Activated CD4-positive, alpha-beta T cell treated with anti-CD3 and anti-CD28 coated beads, Interleukin-2, Interleukin-4, amounts not matched to agents 100 ng/mL and 50 ng/mL, durations not matched to agents 16 hours and 8 hours (primary cell): ENCODE measurements around the gene GDPGP1.
A peak's percentile ranks its signal among the peaks of the same experiment; 100 is the strongest.
"Not testable (repeated sequence)": the region's sequence is repeated elsewhere in the genome, so short reads cannot be mapped to it uniquely, and the experiment has no call there.

Experiments
- DNase-seq: peaks from one replicate; pipeline ENCODE4 v3.0.0-alpha.2; 2020; ENCODE audit warnings: low spot score

GDPGP1 gene, protein sequence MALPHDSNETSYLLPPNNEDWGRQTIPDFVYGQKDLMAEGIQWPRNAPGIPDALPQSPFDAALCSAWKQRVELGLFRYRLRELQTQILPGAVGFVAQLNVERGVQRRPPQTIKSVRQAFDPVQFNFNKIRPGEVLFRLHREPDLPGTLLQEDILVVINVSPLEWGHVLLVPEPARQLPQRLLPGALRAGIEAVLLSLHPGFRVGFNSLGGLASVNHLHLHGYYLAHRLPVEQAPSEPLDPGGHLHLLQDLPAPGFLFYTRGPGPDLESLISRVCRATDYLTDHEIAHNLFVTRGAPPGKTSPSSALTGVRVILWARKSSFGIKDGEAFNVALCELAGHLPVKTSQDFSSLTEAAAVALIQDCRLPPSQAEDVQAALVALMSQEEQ

DNA sequence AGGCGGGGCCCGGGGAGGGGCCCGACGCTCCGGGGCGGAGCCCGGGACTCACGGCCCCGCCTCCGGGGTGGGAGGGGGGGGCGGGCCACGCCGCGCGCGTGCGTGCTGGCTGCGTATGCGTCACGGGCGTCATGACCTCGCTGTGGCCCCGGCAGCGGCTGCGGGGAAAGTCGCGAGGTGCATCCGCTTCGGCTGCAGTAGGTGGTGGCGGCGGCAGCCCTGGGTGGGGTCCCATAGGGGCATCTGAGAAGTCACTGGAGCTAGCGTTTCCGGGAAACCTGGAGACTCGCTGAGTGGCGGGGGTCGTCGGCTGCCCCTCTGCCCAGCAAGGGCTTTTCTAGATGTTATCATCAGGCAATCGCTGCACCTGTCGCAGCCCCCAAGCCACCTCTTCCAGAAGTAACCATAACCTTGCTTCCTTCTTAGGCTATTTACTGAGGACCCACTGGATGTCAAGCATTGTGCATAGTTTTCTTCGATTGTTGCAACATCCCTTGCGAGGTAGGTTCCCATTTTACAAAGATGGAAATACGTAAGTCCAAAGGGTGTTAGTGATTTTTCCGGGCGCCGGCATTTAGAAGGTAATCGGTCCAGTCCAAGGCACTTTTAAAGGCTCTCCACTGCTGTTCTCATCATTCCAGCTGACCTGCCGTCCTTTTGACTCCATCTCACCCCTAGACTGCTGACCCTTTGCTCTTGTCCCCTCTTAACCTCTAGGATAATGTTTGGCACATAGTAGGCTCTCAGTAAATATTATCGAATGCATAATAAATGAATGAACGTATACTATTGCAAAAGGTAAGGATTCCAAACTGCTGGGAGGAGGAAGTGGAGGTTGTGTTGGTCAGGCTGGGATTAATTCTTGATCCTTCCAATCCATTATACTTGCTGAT is at the start of gene GDPGP1:
Gene GDPGP1 (plus strand): TSS at position 114 of the 893 bp plus-strand sequence. CDS start 6,700 bp downstream, outside the sequence.
- DNase-seq, result no peak

DNA sequence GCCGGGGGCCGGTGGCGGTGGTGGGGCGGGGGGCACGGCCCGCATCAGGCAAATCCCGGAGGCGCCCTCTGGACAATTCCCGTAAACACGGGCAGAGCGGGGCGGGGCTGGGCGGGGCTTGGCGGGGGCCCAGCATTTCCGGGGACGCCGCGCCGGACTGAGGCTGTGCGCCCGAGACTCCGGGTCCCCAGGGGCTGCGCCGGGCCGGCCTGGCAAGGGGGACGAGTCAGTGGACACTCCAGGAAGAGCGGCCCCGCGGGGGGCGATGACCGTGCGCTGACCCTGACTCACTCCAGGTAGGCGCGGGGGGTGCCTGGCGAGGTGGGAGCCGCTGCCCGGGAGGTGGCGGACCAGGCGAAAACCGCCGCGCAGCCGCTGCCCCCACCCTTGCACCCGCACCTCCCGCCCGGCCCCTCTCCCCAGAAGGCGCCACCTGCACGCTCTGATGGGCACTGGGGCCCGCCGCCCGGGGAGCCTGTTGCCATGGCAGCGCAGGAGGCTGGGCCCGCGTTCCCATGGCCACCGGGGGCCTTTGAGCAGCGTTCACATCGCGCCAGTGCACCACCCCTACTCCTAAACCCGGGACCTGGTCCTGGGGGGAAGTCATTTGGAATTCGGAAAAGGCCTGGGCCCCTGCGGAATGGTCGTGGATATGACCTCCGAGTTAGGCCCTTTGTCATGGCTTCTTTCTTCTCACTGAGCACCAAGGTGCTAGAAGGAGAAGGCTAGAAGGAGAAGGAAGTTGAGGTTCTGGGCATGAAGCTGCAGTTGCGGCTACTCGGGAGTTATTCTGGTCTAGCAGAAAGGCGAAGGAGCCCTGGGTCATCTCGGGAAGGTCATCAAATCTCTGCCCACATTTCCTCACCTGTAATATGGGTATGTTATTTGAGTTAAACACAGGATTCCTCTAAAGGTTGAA is 49.0 kb upstream of the GDPGP1 start:
- DNase-seq, result peak; percentile 33

DNA sequence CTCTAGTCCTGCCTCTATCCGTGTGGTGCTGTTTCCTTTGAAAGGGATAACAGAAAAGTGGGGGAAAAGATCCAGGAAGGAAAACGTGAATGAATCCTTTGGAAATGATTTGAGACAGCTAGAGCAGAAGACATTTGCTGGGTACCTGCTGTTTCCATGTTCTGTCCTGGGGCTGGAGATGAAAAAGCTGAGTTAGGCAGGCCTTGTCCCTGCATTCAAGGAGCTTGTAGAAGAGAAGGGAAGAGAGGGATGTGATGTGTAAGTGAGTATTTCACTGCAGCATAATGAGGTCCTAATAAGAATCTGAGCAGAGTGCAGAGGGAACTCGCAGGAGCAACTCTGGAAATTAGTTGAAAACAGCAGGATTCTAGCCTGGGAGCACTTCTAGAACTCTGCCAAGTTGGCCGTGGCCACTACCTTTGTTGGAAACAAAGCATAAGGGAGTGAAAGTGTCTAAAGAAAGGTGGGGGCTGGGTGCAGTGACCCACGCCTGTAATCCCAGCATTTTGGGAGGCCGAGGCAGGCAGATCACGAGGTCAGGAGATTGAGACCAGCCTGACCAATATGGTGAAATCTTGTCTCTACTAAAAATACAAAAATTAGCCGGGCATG is 46.6 kb upstream of the GDPGP1 start:
- no peak for DNase-seq

DNA sequence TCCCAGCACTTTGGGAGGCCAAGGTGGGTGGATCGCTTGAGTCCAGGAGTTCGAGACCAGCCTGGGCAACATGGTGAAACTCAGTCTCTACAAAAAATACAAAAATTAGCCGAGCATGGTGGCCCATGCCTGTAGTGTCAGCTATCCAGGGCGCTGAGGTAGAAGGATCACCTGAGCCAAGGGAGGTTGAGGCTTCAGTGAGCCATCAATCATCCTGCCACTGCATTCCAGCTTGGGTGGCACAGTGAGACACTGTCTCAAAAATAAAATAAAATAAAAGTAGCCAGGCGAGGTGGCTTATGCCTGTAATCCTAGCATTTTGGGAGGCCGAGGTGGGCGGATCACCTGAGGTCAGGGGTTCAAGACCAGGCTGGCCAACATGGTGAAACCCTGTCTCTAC is 45.9 kb upstream of the GDPGP1 start:
- not testable (repeated sequence) for DNase-seq

DNA sequence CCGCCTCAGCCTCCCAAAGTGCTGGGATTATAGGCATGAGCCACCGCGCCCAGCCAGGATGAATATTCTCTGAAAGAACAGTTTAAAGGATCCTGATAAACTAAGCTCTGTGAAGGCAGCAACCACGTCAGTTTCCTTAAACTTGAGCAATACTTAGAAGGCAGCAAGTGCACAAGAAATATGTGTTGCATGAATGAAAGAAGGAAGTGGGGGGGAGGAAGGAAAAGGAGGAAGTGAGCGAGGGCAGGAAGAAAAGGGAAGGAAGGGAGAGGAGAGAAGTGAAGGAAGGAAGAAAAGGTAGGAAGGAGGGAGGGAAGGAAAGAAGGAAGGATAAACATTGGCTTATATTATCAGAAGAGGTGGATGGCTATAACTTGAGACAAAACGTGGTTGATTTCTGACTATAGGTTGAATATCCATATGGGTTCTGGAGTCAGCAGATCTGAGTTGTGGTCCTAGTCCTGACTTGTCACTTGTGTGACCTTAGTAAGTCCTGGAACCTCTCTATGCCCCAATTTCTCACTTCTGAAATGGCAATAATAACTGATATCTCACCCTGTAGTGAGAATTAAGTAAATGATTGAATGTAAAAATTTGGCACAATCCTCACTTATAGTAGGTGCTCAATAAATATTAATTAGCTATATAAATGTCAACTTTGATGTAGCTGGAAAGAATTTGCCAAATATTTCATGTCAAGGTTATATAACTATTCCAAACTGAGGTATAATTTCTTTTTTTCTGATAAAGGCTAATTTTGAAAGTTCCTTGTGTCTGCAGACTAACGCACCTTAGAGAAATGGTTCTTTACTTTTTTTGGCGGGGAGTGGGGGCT is 44.9 kb upstream of the GDPGP1 start:
- no peak for DNase-seq

DNA sequence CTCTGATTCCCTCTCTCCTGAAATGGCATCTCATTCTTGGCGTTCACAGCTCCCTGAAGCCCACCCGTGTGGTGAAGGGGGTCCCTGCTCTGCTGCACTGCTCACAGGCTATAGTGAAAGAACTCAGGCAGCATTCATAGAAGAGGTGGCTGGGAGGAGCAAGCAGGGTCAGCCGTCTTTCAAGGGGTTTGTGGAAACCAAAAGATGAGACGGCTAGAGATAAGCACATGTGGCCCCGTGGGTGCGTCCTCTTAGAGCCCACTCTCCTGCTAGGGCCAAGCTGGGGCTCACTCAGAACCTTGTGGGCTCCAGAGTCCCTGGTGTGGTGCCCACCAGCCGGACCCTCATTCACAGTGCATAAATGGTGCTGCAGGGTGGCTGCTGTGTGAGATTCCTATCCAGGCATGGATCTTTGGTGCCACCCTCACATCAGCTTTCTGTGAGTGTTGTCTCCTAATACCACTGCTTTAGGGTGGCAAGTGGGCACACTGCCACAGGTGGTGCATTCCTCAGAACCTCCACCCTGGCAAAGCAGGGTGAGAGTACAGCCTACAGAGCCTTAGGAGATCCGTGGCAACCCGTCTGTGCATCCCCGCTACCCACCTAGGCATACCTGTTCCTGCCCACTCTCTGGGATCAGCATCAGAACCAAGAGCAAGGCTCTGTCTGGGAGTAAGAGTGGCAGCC is 44.1 kb upstream of the GDPGP1 start:
- no peak for DNase-seq

DNA sequence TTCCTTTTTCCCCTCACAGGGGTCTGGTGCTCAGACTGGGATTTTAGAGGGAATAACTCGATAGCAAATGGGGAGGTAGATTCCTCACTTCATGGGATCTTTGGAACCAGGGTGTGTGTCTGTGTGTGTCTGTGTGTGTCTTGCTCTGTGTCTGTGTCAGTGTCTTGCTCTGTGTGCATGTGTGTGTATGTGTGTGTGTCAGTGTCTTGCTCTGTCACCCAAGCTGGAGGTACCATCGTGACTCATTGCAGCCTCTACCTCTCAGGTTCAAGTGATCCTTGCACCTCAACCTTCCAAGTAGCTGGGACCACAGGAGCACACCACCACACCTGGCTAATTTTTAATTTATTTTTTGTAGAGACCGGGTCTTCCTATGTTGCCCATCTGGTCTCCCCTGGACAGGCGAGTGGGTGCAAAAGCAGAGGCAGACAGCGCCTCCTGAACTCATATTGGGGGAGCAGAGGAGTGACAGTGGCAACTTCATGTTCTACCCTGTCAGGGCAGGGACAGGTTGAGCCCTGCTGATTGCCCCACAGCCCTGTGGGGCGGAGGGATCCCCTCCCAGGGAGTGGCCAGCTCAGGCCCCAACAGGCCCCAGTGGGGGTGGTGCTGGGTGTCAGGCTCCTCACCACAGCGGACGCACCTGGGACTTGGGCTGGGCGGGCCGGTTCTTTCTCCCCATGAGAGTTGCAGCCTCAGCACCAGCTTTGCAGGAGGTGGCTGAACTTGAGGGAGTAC is 43.2 kb upstream of the GDPGP1 start:
- DNase-seq, result no peak

DNA sequence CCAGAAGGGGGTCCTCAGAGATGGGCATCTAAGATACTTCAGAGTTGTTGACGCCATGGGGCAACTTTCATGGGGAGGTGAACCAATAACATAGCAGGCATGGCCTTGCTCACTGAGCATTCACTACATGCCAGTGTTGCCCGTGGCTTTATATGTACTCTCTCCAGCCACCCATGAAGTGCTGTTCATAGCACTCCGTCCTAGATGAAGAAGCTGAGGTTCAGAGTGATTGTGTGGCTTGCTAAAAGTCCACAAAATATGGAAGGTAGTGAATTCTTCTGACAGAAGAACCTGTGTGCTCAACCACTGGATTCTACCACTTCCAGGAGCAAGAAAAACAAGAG is 42.7 kb upstream of the GDPGP1 start:
- no peak for DNase-seq

DNA sequence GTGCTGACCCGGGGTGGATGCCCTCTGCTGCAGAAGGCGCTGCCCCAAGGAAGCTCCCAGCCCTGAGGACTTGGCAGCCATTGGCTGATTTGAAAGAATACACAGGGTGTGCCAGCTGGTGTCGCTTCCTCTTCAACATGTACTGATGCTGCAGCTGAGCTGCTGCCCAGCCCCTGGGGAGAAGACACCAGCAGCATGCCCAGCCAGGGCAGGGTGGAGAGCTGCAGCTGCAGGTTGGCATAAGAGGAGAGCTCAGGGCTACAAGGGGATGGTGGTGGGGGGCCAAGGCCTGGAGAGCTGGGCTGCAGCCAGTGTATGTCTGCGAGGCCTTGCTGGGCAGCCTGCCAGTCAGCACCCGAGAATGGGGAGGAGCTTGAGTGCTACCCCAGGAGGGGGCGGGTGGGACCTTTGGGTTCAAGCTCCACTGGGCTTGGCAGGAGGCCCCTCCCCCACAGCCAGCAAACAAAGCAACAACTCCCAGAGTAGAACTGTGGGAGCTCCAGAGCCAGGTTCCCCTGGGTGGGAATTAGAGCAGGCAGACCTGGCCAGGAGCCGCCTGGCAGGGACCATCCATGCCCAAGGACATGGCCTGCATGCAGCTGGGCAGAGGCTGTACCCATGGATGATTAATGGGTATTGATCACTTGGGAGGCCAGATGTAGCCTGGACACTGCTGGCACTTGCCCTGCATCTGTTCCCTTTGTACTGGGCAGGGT is 42.1 kb upstream of the GDPGP1 start:
- DNase-seq, result no peak

DNA sequence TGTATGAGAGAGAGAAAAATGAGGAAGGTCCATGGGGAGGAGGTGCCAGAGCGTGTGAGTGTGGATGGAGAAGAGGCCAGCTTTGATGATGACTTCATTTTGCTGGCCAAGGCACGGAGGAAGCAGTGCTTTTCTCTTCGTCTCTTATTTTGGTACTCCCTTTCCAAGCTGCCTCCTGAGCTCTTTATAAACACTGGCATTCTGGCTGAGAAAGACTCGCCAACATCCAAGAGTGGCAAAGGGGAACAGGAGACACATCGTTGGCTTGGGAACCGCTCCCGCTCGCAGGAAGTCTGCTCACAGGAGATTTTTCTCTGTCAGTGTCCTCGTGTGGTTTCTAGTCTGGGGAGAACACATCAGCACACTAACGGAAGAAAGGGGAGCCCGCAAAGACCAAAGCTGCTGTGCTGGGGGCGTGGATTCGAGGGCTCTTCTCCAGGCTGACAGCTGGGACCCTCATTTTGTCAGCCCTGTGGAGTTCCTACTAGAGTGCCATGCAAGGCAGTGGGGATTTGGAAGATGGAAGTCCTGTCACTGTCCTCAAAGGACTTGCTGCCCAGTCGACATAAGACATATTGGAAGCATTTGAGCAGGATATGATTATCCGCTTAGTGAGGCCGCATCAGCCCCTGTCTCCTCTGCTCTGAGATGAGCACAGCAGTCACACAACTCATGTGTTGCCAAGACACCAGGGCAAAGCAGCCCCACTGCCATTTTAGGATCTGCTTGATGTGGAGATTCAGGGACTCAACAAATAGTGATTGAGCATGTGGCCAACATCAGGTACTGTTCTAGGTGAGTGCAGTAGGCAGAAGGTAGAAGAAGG is 40.8 kb upstream of the GDPGP1 start:
- no peak for DNase-seq

DNA sequence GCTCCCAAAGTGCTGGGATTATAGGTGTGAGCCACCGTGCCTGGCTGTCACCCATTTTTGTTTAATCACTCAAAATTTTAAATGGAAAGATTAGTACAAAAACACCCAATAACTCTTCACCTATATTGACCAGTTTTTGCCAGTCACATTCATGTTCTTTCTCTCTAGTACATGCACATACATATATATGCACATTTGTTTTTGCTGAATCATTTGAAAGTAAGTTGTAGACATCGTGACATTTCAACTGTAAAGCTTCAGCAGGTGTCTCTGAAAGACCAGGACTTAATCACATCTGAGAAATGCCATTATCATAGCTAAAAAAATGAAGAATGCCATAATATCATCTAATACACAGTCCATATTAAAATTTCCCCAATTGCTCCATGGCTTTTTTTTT is 39.4 kb upstream of the GDPGP1 start:
- DNase-seq, result no peak

DNA sequence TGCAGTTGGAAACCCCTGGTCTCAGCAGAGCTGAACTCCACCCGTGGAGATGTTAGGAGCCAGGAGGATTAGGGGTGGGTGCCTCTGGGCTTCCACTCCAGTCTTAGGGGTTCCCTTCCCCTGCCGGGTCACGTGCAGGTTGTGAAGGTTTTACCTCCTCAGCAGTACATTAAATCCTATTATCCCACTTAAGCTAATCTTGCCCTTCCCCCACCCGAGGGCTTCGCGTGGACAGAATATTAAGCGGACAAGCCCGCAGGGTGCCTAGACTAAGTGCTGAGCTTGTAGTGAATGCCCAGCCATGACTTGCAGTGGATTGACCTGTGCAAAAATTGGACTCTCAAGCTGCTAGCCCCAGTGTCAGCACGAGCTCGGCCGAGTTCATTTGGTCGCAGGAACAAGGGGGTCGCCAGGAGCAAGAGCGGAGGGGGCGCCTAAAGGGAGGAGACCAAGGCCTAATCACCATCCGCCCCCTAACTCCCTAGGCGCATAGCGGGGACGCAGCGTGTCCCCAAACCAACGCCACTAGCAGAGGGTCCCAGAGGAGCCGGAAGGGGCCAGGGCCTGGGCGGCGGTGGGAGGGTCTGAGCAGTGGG is 33.4 kb upstream of the GDPGP1 start:
- DNase-seq, result no peak

DNA sequence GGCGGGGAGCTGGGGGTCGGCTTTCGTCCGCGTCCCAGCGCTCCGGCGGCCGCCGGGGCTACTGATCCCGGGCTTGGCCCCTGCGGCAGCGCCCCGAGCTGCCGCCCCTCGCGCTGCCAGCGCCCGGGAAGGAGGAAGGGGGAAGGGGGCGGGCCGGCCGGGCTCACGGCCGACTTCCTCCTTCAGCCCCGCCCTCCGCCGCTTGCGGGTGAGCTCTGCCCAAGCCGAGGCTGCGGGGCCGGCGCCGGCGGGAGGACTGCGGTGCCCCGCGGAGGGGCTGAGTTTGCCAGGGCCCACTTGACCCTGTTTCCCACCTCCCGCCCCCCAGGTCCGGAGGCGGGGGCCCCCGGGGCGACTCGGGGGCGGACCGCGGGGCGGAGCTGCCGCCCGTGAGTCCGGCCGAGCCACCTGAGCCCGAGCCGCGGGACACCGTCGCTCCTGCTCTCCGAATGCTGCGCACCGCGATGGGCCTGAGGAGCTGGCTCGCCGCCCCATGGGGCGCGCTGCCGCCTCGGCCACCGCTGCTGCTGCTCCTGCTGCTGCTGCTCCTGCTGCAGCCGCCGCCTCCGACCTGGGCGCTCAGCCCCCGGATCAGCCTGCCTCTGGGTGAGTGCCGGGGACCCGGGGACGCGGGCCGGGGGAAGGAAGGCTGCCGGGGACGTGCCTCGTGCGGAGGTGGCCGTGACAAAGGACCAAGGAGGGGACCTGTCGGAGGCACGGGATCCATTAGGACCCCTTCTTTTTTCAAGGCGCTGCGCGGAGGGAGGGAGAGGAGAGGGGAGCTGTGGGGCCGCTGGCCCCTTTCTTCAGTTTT is 32.7 kb upstream of the GDPGP1 start, which contains the start of gene SEMA4B:
Gene SEMA4B (plus strand): TSS at position 201 of the 814 bp plus-strand sequence. CDS start 249 bp downstream, at position 450.
- peak; percentile 60 for DNase-seq

DNA sequence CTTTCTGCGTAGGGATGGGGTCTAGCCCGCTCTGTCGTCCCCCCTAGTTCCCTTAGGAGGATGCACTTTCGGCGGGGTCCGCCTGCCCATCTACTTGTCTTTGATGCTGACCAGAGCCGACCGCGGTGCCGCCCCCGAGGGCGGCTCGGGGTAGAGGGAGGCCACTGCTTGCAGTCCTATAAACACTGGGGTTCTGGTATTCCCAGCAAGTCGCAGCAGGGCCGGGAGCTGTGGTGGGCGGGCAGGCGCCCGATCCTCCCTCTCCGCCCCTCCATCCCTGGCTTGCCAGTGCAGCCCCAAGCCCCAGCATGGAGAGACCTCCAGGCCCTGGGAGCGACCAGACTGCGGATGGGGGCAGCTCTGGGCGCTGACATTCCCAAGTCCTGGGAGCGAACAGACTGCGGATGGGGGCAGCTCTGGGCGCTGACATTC is 32.0 kb upstream of the GDPGP1 start:
- DNase-seq, result no peak

DNA sequence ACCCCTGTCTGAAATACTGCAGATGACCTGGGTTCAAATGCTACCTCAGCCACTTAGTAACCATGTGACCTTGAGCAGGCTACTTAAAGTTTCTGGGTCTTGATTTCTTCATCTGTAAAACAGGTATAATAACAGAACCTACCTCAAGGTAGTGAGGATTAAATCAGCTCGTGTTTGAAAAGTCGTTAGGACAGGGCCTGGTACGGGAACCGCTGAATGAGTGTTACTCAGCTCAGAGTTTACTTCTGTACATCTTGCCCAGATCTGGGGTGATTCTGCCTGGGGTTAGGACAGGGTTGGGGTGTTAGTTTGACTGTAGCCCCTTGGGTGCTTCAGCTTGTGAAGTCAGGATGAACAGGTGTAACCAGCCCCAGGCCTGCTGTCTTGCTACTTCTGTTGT is 31.1 kb upstream of the GDPGP1 start:
- DNase-seq, result no peak

DNA sequence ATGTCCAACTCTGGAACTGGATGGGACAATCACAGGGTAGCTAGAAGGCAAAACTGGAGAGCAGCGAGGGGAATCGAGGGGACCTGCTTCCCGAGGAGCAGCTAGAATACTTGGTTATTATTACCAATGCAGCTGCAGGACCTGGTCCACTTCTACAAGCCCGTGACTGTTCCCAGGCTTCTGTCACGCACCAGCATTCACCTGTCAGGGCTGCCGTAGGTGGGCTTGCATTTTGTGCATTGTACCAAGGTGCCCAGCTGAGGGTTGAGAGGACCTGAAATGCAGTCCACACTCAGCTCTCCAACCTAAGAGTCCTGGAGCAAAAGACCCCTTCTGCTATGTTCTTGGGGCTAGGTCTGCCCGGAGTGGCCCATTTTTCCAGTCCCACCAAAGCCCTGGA is 30.5 kb upstream of the GDPGP1 start:
- DNase-seq, result no peak
